Keratinocyte (primary cell): ENCODE data around the gene ESRP2. TPM values are rescaled to one million over a fixed set of nuclear protein-coding genes. Genes with fewer than 3 reads are reported as not detected.
A peak's percentile ranks its signal among the peaks of the same experiment; 100 is the strongest.

Experiments
- DNase-seq: peaks from one replicate; pipeline ENCODE4 v3.0.0-alpha.2; 2011; ENCODE audit warnings: low read depth, missing footprints, low spot score
- FAIRE-seq: peaks from 2 replicates; lab custom pipeline; 2011; peaks lifted over from hg19 to GRCh38; lab: Jason Lieb, UNC
- H2AFZ ChIP-seq: 2 replicates; pipeline ENCODE4 v1.6.0; 2012; ENCODE audit warnings: low read length, control low read depth, inconsistent platforms; ENCODE audit not compliant: control insufficient read depth
- H3K27ac ChIP-seq: 2 replicates; pipeline ENCODE4 v1.5.1; 2011; ENCODE audit warnings: low read length; ENCODE audit not compliant: control insufficient read depth, insufficient read depth
- H3K27me3 ChIP-seq: 3 replicates; pipeline ENCODE4 v1.6.0; 2011; ENCODE audit warnings: low read length; ENCODE audit not compliant: control insufficient read depth, insufficient read depth; ENCODE audit errors: extremely low read depth
- H3K36me3 ChIP-seq, 2 experiments: 2 replicates in 1 of 2; 3 replicates in 1 of 2; pipeline ENCODE4 v1.5.1; 2011; ENCODE audit warnings: low read length in 2 of 2, mild to moderate bottlenecking in 1 of 2; ENCODE audit not compliant: control insufficient read depth in 2 of 2, insufficient read depth in 2 of 2; ENCODE audit errors: extremely low read depth in 1 of 2
- H3K4me1 ChIP-seq: 3 replicates; pipeline ENCODE4 v1.5.1; 2011; ENCODE audit warnings: low read length; ENCODE audit not compliant: control insufficient read depth, insufficient read depth; ENCODE audit errors: extremely low read depth
- H3K4me2 ChIP-seq: 3 replicates; pipeline ENCODE4 v1.6.0; 2011; ENCODE audit warnings: low read depth, low read length; ENCODE audit not compliant: control insufficient read depth, insufficient read depth; ENCODE audit errors: extremely low read depth
- H3K4me3 ChIP-seq, 3 experiments: fragments of 200-600 bp in 1 of 3; sonication (generic) in 1 of 3; 2 replicates in 2 of 3; 3 replicates in 1 of 3; pipeline ENCODE4 v1.5.1; 2011 to 2016; ENCODE audit warnings: low read length in 3 of 3, mild to moderate bottlenecking in 3 of 3, control low read depth in 2 of 3, inconsistent platforms in 1 of 3, low read depth in 1 of 3, mixed read lengths in 1 of 3, mixed run types in 1 of 3, moderate library complexity in 1 of 3; ENCODE audit not compliant: control insufficient read depth in 2 of 3, insufficient read depth in 2 of 3; ENCODE audit errors: extremely low read depth in 1 of 3
- H3K79me2 ChIP-seq: 2 replicates; pipeline ENCODE4 v1.6.0; 2012; ENCODE audit warnings: low read length; ENCODE audit not compliant: control insufficient read depth, insufficient read depth
- H3K9ac ChIP-seq: 3 replicates; pipeline ENCODE4 v1.6.0; 2011; ENCODE audit warnings: low read length; ENCODE audit not compliant: control insufficient read depth, insufficient read depth; ENCODE audit errors: extremely low read depth
- H3K9me1 ChIP-seq: 3 replicates; pipeline ENCODE4 v1.6.0; 2011; ENCODE audit warnings: low read length; ENCODE audit not compliant: control insufficient read depth, insufficient read depth; ENCODE audit errors: extremely low read depth
- H3K9me3 ChIP-seq: 2 replicates; pipeline ENCODE4 v1.5.1; 2012; ENCODE audit warnings: low read depth, low read length; ENCODE audit not compliant: control insufficient read depth
- H4K20me1 ChIP-seq: 3 replicates; pipeline ENCODE4 v1.6.0; 2011; ENCODE audit warnings: low read length; ENCODE audit not compliant: control insufficient read depth, insufficient read depth; ENCODE audit errors: extremely low read depth
- EZH2 ChIP-seq: IDR thresholded peaks from one replicate; pipeline ENCODE4 v1.6.1; 2012; ENCODE audit warnings: inconsistent platforms, mild to moderate bottlenecking, low read length, moderate library complexity
- dilution Hi-C: fragments of 300-500 bp; cut with MboI; formaldehyde crosslinking; loops from one replicate; pipeline ENCODE4 v1.7.0; 2020; ENCODE audit warnings: low sequenced_read_pairs; ENCODE audit not compliant: extremely low pct_ligation_motif_present
- polyA plus RNA-seq, 5 experiments: library from polyadenylated mRNA; depleted of rRNA in 3 of 5; stranded (reverse) in 3 of 5; stranded (forward) in 1 of 5; unstranded in 1 of 5; fragments of >200 nt; gene quantifications; 1 replicate in 1 of 5; 2 replicates in 3 of 5; 3 replicates in 1 of 5; pipeline versions ENCODE4 v1.2.1 to v1.2.3, GENCODE V29; 2011 to 2012; ENCODE audit warnings: missing spikeins in 2 of 5, low read depth in 1 of 5, low replicate concordance in 1 of 5
- TF ChIP-seq, protein P1 (sequence below), 3 experiments: IDR thresholded peaks in 1 of 3; conservative IDR thresholded peaks in 1 of 3; optimal IDR thresholded peaks in 1 of 3; 2 replicates in 2 of 3; 3 replicates in 1 of 3; pipeline versions ENCODE3 to v1.5.1; 2011; ENCODE audit warnings: low read length in 3 of 3, mild to moderate bottlenecking in 3 of 3, moderate library complexity in 2 of 3, control low read depth in 1 of 3, inconsistent platforms in 1 of 3; ENCODE audit not compliant: insufficient read depth in 2 of 3; ENCODE audit errors: extremely low read depth in 1 of 3

Gene ESRP2
- polyA plus RNA-seq, 1 donor (not counting 4 experiments of a cell fraction or from before 2014, with no cell fraction given), result 39.2 TPM

DNA sequence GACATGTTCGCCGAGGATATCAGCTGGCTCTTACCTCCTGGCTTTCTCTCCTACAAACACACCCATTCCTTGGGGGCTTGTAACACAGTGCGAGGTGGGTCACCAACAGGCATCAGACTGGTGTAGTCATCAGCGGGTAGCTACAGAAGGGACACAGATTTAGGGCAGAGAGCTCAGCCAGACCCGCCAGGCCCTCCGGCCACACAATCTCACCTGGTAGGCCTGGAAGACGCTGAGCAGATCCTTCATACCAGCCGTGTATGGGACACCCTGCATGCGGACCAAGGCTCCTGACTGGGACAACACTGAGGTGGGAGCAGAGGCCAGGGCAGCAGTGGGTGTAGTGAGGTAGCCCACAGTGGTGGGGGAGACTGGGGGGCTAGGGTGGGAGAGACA, 5.8 kb downstream of the ESRP2 start:
- no peak overlapping the region for H3K9ac ChIP-seq
- H3K9me1 ChIP-seq, result peaks cover 3% of the 10 kb centered on the region
- dilution Hi-C loops, result no loop called here
- TF ChIP-seq EZH2, result no peak
- TF ChIP-seq, protein P1, sequence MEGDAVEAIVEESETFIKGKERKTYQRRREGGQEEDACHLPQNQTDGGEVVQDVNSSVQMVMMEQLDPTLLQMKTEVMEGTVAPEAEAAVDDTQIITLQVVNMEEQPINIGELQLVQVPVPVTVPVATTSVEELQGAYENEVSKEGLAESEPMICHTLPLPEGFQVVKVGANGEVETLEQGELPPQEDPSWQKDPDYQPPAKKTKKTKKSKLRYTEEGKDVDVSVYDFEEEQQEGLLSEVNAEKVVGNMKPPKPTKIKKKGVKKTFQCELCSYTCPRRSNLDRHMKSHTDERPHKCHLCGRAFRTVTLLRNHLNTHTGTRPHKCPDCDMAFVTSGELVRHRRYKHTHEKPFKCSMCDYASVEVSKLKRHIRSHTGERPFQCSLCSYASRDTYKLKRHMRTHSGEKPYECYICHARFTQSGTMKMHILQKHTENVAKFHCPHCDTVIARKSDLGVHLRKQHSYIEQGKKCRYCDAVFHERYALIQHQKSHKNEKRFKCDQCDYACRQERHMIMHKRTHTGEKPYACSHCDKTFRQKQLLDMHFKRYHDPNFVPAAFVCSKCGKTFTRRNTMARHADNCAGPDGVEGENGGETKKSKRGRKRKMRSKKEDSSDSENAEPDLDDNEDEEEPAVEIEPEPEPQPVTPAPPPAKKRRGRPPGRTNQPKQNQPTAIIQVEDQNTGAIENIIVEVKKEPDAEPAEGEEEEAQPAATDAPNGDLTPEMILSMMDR (optimal IDR thresholded peaks at IDR 0.05 in 1 of 3, IDR thresholded peaks at IDR 0.05 in 1 of 3, conservative IDR thresholded peaks at IDR 0.05 in 1 of 3; ENCODE audit: extremely low read depth in 1 of 3, insufficient read depth in 2 of 3, low read length in 3 of 3), result no peak
- no peaks in the 10 kb centered on the region for H3K27me3 ChIP-seq
- peaks cover 26% of the 10 kb centered on the region for H3K79me2 ChIP-seq
- H2AFZ ChIP-seq, result no peak overlapping the region
- peaks cover 37 to 66% of the 10 kb centered on the region in 2 experiments for H3K36me3 ChIP-seq
- no peaks in the 10 kb centered on the region for H3K9me3 ChIP-seq
- peaks cover 15% of the 10 kb centered on the region for H3K4me1 ChIP-seq
- H4K20me1 ChIP-seq, result peaks cover 23% of the 10 kb centered on the region
- DNase-seq (no peak), FAIRE-seq (no peak)
- H3K4me3 ChIP-seq, result no peak overlapping the region
- no peak overlapping the region for H3K4me2 ChIP-seq
- H3K27ac ChIP-seq, result no peak overlapping the region

DNA sequence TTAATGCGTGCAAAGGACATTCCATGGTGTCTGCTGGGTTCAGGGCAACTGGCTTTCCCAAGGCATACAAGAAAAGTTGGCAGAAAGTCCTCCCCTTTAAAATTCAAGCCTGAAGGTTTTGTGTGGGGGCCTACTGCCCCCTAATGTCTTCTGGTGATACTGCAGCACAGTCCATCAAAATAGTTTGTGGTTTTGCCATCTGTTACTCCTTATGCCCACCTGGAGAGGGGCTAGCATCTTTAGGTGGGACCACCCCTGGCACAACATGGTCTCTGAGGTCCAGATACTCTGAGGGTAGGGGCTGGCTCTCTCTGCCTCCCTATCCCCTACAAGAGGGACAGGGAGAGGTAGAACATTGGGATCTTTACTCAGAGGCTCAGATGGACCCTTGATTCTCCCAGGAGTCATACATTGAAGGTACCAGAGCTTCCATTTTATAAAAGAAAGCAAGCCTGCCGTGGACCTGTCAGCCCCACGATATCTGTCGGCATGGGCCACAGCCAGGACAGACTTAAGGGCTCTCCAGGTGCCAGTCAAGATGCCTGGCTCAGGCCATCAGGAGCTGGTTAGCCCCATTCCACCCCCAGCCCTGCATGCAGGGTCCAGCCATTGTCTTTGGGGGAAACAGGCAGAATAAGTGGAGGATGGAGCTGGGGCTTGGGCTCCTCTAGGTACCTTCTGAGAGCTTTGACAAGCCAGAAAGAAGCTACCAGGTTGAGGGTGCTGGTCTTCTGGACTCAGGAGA, 6.3 kb downstream of the ESRP2 start:
- FAIRE-seq (no peak), DNase-seq (no peak)
- Histone ChIP-seq H4K20me1 (peaks cover 20% of the 10 kb centered on the region), H3K36me3 (peaks cover 37 to 63% of the 10 kb centered on the region in 2 experiments), H2AFZ (no peak overlapping the region), H3K9me1 (peaks cover 3% of the 10 kb centered on the region), H3K4me3 (no peak overlapping the region), H3K27ac (no peak overlapping the region), H3K79me2 (peaks cover 20% of the 10 kb centered on the region), H3K4me1 (peaks cover 12% of the 10 kb centered on the region), H3K9me3 (no peaks in the 10 kb centered on the region), H3K4me2 (no peak overlapping the region), H3K27me3 (no peaks in the 10 kb centered on the region), H3K9ac (no peak overlapping the region)
- TF ChIP-seq, protein P1 (optimal IDR thresholded peaks at IDR 0.05 in 1 of 3, IDR thresholded peaks at IDR 0.05 in 1 of 3, conservative IDR thresholded peaks at IDR 0.05 in 1 of 3; ENCODE audit: extremely low read depth in 1 of 3, insufficient read depth in 2 of 3, low read length in 3 of 3), result peak; percentile 72 to 95 (median 76)
- TF ChIP-seq EZH2, result no peak
- dilution Hi-C loops, result no loop called here
